GM12872 (cell line): ENCODE measurements around the gene ADAM29.

ENCODE experiments used
- CTCF ChIP-seq: IDR thresholded peaks from 3 replicates; pipeline ENCODE4 v1.5.1; 2011; ENCODE audit warnings: low read depth, mild to moderate bottlenecking, low read length, moderate library complexity; ENCODE audit not compliant: insufficient read depth

Gene ADAM29

GRCh38 chr4:174929346-174929745, 11.2 kb downstream of the ADAM29 start:
- no peak for TF ChIP-seq CTCF

- no peak for TF ChIP-seq CTCF
Observed at GRCh38 chr4:174930895-174931294, 12.7 kb downstream of the ADAM29 start.

- TF ChIP-seq CTCF: no peak
Observed at GRCh38 chr4:174933083-174933482, 14.9 kb downstream of the ADAM29 start.

- no peak for TF ChIP-seq CTCF
Observed at GRCh38 chr4:174934360-174934759, 16.2 kb downstream of the ADAM29 start.

GRCh38 chr4:174935607-174936006, 17.4 kb downstream of the ADAM29 start:
- TF ChIP-seq CTCF: no peak

- TF ChIP-seq CTCF: no peak
Observed at GRCh38 chr4:174940002-174940401, 21.8 kb downstream of the ADAM29 start.

- TF ChIP-seq CTCF: no peak
Observed at GRCh38 chr4:174946246-174946645, 28.1 kb downstream of the ADAM29 start.

- no peak for TF ChIP-seq CTCF
Observed at GRCh38 chr4:174948826-174949225, 30.7 kb downstream of the ADAM29 start.
